GM21529 (cell line): ENCODE data around the gene STK38.
"Not testable (repeated sequence)": the region's sequence is repeated elsewhere in the genome, so short reads cannot be mapped to it uniquely, and the experiment has no call there.

Source experiments
- ATAC-seq: cut with Tn5 transposase; IDR thresholded peaks from one replicate; pipeline ENCODE4 v1.9.1; 2021; ENCODE audit not compliant: unreplicated experiment

STK38 gene

DNA sequence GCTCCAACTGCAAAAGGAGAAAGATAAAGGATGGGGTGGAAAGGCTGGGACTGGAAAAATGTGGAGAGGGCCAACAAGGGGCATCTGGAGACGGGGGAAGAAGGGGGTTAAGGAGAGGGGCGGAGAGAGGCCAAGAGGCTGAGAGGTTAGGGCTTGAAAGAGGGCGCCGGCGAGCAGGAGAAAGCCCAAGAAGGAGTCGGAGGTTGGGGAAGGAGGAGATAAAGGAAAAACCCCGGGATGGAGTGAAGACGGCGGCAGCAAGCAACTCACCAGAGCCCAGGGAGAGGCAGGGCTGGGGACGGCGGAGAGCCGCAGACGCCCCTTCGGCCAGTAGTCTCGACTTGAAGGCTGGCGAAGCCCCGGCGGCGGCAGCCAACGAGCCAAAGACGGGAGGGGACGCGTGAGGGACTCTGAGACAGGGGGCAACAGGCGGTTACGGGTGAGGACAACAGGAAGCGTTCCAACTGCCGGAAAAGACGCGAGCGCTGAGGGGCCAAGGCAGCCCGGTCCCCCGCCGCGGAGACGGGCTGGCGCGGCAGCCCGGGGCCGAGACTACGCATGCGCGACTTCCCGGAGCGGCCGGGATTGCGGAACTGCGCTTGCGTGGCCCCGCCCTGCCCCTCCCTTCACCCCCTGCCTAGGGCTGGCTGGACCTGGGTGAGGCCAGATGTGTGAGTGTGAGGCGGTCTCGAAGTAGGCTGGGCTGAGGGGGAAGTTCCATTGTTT, at the start of gene STK38:
Gene STK38 (minus strand): TSS at position 560 of the 726 bp plus-strand sequence. CDS start 7,277 bp downstream, outside the sequence.
- peak; percentile 81 for ATAC-seq

DNA sequence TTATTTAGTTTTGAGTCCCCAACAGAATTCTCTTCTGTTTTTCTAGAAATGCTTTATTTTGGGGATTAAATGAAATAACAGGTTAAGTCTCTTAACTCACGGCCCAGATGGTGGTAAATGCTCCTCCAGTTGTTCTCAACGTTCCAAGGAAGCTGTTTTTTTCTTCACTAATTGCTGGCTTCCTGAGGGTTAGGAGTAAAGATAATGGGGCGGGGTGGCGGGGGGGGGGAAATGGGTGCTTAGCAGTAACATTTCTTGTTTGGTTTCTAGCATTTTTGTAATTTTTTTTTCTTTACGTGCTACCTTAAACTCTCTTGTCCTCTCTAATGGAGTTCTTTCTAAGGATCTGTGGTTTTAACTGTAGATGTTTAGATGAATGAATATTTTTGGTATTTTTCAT, 49.1 kb upstream of the STK38 start:
- no peak for ATAC-seq

DNA sequence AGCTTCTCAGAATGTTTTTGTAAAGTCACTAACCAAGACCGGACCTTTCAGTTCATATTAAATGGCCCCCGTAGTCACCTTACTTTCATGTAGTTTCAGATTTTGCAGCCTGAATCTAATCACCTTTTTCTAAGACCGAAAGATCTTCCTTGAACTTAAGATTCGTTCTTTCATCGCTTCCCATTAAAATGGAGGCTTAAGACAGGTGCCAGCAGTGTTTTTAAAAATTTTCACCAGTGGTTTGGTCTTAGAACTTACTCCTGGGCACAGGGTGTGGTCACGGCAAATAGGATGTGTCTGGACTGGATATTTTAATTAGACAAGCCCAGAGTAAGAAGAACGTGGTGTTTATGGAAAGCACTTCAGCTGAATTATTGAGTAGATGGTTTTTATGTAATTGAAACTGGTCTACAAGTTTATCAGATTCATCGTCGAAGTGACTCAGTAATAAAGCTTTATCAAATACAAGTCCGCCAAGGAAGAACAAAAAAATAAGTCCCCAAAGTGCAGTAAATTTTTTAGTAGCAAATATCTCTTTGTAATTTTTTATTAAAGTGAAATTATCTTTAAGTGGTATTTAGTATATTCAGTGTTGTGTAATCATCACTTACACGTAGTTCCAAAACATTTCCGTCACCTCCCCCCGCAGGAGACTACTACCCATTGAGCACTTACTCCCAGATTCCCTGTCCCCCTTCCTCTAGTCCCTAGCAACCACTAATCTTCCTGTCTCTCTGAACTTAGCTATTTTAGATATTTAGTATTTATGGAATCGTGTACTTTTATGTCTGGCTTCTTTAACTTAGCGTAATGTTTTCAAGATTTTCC, 47.8 kb upstream of the STK38 start:
- no peak for ATAC-seq

DNA sequence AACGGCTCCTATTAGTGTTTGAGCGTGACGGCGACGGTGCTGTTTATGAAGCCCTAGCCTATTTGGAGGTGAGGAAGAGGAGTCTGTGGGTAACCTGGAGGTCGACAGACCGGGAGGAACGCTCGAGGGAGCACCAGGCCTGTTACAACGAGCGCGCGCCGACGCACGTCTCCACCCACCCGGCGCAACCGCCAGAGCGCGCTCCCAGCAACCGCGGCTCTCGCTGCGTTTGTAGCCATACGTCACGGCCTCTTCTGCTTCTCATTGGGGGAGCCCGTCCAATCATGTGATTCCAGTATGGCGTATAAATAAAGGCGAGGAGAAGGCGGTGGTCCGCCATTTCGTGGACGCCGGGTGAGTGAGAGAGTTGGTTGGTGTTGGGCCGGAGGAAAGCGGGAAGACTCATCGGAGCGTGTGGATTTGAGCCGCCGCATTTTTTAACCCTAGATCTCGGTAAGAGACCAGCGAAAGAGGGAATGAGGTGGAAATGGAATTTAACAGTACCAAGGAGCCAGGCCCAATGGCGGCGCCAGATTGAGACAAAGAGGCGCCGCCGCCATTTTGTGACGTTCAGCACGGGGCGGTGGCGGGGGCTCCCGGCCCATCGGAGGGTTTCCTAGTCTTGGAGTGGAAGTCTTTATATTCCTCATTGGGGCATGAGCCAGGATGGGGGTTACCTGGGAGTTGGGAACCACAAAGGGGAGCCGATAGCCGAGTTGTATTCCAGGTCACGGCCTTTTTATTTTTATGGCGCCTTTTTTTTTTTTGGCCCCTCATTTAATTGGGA, 46.9 kb upstream of the STK38 start, which contains the start of gene SRSF3:
Gene SRSF3 (plus strand): TSS at position 334 of the 787 bp plus-strand sequence. CDS start 2,401 bp downstream, outside the sequence.
- peak; percentile 80 for ATAC-seq

DNA sequence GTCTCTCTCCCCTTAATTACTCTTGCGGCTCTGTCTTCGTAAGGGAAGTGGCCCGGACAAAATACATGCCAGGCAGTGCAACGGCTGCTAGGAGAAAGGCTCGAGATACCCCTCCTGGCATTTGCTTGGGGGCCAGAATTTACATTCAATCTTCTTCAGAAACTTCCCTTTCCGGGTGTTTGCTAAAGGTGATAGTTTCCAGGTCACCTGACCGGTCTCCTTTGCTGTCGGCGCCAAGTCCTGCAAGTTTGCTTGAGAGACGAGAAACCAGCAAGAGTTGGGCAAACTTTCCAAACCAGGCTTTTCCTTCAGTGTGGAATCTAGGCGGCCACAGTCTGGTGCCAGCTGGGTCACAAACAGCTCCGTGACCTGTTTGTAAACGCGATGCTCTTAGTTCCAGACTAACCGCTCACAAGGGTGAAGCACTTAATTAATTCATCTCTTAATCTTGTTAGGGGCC, 46.3 kb upstream of the STK38 start:
- ATAC-seq, result peak; percentile 24

DNA sequence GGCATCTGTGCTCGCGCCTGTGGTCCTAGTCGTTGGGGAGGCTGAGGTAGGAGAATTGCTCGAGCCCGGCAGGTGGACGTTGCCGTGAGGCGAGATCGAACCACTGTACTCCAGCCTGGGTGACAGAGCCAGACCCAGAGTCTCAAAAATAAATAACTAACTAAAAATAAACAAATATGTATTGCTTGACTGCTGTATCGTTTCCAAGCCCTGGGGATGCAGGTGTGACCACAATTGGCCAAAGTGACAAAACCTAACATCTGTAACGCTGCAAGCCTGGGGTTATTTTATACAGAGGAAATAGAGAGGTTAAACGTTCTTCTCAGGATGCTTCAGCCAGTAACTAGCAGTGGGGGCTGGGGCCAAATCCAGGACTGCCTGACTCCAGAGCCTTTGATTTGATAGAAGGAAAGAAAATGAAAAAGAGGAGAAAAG, 45.0 kb upstream of the STK38 start:
- peak; percentile 39 for ATAC-seq

DNA sequence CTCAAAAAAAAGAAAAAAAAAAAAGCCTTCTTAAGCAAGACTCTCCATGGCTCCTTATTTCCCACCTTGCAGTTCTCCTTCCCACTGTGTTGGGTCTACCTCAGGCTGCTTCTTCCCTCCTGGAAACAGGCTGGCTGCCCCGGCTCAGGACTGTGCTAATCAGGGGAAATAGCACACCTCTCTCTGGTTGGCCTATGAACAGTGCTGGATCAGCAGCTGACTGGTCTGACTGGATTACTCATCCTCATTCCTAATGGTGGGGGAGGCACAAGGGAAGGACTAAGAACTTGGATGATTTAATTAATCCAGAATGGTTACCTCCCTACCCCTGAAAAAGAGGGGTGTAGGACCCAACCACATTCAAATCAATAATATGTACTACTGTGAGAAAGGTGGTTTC, 43.0 kb upstream of the STK38 start:
- no peak for ATAC-seq

DNA sequence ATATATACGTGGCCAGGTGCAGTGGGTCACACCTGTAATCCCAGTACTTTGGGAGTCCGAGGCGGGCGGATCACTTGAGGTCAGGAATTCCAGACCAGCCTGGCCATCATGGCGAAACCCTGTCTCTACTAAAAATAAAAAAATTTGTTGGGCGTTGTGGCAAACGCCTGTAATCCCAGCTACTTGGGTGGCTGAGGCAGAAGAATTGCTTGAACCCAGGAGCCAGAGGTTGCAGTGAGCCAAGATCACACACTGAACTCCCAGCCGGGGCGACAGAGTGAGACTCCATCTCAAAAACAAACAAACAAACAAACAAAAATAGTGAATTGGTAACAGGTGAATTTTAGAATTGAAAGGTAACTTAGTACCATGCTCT, 41.7 kb upstream of the STK38 start:
- not testable (repeated sequence) for ATAC-seq

DNA sequence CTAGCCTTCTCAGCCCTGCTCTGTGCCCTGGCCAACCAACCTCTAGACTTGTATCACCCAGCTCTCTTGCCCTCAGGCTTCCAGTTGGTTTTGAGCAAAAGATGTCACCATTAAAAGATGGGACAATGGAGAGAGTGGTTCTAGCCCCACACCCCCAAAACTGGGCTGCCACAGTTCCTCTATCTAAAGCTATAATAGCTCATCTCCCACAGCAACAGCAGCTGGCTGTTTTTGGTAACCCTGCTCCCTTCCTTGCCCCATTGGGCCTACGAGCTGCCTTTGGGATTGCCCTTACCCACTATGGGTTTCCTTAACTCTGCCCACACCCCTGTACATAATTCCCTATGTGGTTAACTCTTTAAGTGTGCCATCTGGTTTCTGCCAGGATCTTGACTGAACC, 39.3 kb upstream of the STK38 start:
- ATAC-seq, result no peak

DNA sequence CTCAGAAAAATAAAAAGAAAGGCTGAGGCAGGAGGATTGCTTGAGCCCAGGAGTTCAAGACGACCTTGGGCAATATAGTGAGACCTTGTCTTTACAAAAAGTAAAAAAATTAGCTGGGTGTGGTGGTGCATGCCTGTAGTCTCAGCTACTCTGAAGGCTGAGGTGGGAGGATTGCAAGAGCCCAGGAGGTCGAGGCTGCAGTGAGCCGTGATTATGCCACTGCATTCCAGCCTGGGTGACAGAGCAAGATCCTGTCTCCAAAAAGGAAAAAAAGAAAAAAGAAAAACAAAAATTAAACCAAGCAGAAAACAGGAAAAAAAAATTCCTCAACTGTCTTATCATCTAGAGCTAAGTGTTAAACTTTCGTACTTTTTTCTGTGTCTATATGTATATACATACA, 34.4 kb upstream of the STK38 start:
- ATAC-seq, result no peak

DNA sequence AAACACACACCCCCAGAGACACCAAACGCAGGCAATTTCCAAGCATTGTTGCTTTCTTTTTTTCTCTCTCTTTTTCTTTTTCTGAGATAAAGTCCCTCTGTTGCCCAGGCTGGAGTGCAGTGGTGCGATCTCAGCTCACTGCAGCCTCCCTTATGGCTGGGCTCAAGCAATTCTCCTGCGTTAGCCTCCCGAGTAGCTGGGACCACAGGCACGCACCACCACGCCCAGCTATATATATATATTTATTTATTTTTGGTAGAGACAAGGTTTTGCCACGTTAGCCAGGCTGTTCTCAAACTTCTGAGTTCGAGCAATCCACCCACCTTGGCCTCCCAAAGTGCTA, 32.9 kb upstream of the STK38 start:
- no peak for ATAC-seq

DNA sequence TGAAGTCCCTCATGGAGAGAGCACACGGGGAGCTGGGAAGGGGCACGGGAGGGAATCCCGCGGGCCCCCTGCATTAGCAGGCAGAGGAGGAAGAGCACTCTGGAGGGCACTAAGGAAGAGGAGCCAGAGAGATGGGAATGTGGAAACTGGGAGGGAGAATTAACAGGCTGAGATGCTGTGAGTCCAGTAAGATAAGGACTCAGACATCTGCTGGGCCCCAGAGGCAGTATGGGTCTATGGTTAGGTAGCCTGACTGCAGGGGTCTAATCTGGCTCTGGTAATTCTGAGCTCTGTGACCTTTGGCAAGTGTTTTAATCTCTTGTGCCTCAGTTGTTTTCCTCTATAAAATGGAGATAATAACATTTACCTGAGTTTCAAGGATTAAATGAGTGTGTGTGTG, 31.2 kb upstream of the STK38 start:
- no peak for ATAC-seq

DNA sequence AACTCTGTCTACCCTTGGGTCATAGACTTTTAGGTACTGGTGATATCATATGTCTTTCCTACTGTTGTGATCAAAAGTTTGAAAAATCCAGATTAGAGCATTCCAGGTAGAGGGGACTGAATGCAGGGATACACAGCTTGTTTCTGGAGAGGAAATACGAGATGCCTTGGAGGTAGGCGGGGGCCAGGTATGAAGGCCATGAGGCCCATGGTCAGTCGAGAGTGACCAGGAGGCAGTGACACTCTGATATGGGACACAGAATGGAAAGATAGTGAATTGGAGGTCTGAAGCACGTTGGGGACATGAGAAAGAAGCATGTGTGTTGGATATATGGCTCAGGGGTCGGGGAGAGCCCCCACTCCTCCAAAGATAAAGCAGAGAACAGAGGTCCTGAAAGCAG, 30.8 kb upstream of the STK38 start:
- ATAC-seq, result no peak

DNA sequence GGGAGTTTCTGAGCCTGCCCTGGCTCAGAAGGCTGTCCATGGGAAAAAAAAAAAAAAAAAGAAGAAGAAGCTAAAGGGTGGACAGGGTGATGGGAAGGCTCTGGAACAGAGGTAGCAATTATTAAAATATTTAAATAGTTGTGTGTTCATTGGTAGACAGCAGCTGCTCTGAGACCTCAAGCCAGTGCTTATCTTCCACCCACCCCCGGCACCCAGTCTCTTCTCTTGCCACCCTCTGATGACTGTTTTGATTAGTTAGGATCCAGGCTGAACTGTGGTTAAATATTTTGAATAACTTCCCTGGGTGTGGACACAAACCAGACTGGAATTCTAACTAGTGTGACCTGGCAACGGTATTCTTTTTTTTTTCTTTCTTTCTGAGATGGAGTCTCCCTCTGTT, 30.0 kb upstream of the STK38 start:
- ATAC-seq, result no peak

DNA sequence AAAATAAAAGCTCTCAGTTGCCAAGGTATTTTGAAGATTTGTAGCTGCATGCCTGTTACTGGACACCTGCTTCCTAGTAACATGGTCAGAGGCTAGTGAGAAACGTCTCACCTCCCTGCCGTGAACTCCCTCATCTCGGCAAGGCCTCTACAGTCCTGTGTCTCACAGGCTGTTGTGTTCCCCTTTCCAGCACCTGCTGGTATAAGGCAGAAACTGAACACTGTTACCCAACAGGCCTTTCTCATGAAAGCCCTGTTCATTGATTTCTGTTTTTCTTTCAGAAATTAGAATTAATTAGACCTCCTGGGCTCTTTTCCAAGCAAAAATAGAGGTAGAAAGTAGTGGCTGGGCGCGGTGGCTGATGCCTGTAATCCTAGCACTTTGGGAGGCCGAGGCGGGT, 29.3 kb upstream of the STK38 start:
- ATAC-seq, result no peak

DNA sequence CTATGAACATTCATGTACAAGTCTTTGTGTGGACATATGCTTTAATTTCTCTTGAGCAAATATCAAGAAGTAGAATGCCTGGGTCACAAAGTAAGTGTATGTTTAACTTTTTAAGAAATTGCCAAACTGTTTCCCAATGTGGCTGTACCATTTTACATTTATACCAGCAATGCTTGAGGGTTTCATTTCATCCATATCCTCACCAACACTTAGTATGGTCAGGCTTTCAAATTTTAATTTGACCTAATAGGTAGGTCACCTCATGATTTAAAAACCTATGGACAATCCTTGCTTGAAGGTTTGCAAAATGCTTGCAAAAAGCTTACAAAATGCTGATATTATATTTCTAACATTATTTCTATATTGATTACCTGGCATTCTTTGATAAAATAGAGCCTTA, 27.4 kb upstream of the STK38 start:
- ATAC-seq, result no peak

DNA sequence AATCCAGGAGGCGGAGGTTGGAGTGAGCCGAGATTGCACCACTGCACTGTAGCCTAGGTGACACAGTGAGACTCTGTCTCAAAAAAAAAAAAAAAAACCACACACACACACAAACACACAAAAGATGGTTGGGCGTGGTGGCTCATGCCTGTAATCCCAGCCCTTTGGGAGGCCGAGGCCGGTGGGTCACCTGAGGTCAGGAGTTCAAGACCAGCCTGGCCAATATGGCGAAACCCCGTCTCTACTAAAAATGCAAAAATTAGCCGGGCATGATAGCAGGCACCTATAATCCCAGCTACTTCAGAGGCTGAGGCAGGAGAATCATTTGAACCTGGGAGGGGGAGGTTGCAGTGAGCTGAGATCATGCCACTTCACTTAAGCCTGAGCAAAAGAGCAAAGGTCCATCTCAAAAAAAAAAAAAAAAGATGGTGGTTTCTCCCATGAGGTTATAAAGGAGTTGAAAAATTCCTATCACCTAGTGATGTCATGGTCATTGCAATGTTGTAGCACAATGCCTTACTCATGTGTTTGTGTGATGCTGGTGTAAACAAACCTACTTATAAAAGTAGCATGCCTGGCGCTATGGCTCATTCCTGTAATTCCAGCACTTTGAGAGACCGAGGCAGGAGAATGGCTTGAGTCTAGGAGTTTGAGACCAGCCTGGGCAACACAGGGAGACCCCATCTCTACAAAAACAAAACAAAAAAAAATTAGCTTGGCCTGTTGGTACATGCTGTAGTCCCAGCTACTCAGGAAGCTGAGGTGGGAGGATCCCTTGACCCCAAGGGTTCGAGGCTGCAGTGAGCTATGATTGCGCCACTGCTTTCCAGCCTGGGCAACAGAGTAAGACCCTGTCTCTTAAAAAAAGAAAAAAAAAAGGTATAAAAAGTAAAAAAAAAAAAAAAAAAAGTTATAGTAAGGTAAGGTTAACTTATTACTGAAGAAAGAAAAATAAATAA, 25.4 kb upstream of the STK38 start:
- not testable (repeated sequence) for ATAC-seq

DNA sequence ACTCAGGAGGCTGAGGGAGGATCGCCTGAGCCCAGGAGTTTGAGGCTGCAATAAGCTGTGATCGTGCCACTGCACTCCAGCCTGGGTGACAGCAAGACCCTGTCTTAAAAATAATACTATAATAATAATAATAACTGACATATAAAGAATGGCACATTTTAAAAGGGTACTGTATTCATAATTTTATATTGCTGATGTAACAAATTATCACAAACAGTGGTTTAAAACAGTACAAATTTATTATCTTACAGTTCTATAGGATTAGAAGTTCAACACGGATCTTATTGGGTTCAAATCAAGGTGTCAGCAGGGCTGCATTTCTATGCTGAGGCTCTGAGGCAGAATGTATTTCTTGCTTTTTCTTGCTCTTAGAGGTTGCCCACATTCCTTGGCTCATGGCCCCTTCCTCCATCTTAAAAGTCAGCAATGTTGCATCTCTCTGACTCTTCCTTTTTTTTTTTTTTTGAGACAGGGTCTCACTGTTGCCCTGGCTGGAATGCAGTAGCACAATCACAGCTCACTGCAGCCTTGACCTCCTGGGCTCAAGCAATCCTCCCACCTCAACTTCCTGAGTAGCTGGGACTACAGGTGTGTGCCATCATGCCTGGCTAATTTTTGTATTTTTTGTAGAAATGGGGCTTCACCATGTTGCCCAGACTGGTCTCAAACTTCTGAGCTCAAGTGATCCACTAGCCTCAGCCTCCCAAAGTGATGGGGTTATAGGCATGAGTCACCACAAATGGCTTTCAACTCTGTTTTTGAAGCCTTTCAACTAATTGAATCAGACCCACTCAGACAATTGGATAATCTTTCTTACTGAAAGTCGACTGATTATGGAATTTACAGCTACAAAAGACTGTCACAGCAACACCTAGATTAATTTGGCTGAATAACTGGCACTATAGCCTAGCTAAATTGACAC, 24.1 kb upstream of the STK38 start:
- no peak for ATAC-seq

DNA sequence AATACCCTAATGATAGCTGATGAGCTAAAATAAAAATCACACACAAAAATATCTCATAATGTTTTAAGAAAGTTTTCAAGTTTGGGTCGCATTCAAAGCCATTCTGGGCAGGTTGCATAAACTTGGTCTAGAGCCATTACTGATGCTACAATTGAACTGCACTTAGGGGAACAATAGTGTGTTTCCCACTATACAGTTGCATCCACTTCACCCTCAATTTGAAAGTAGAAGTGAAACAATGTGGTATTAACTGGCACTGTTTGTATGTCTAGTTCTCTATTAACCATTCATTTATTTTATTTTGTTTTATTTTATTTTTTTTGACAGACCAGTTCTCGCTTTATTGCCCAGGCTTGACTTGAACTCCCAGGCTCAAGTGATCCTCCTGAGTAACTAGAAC, 23.0 kb upstream of the STK38 start:
- ATAC-seq, result no peak
